HG02884 (cell line): Measurements from ENCODE around the gene CNTF.
"Not testable (repeated sequence)": the region's sequence is repeated elsewhere in the genome, so short reads cannot be mapped to it uniquely, and the experiment has no call there.

ENCODE experiments used
- ATAC-seq: cut with Tn5 transposase; IDR thresholded peaks from one replicate; pipeline ENCODE4 v1.9.1; 2021; ENCODE audit warnings: mild to moderate bottlenecking, moderate library complexity; ENCODE audit not compliant: unreplicated experiment

The CNTF gene, protein sequence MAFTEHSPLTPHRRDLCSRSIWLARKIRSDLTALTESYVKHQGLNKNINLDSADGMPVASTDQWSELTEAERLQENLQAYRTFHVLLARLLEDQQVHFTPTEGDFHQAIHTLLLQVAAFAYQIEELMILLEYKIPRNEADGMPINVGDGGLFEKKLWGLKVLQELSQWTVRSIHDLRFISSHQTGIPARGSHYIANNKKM

DNA sequence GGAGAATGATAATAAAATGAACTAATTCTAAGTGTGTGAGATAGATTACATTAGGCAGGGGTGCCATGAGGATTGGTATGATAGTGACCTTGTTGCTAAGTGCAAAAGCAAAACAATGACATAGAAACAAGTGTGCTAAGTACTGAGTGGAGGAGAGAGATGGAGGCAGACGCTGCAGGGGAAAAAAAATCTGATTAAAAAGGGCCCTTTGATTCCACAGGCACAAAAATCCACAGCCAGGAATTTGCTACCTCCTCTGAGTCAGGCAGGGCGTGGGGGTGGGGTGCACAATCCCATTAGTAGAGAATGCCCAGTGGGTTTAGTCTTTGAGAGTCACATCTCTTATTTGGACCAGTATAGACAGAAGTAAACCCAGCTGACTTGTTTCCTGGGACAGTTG is at the start of gene CNTF:
TSS of gene CNTF (plus strand) at position 322 of the 400 bp plus-strand sequence. CDS start 88 bp downstream, outside the sequence.
- no peak for ATAC-seq

DNA sequence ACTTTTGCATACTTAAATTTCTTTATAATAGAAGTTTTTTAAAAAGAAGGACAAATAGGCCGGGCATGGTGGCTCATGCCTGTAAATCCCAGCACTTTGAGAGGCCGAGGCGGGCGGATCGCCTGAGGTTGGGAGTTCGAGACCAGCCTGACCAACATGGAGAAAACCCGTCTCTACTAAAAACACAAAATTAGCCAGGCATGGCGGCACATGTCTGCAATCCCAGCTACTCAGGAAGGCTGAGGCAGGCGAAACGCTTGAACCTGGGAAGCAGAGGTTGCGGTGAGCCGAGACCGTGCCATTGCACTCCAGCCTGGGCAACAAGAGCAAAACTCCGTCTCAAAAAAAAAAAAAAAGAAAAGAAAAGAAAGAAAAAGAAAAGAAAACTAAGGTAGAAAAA is 49.6 kb upstream of the CNTF start:
- ATAC-seq: not testable (repeated sequence)

DNA sequence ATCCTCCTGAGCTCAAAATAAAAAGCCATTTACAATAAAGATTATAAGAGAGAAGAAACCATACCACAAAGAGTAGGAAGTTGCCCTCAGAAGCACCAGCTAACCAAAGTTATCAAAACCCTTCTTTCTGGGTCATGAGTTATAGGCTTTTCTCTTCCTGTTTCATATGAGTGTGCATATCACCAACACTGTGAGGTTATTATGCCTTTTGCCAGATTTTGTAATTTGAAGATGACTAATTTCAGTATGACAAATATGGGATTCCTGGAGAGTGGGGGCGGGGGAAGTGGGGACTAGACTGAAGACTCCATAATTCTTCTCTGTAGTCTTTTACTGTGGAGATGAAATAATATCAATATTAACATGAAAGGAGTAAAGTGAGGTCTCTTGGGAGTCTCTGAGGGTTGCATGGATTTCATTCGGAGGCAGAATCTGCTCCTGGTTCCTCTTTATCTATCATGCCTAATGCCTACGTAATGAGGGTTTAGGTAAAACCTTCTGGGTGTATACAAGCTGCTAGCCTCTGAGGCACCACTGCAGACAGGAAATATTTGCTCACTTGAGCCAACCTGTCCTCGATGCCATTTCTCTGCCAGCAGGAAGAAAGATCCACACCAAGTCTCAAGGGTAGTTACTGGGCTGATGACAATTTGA is 48.9 kb upstream of the CNTF start:
- peak; percentile 26 for ATAC-seq

DNA sequence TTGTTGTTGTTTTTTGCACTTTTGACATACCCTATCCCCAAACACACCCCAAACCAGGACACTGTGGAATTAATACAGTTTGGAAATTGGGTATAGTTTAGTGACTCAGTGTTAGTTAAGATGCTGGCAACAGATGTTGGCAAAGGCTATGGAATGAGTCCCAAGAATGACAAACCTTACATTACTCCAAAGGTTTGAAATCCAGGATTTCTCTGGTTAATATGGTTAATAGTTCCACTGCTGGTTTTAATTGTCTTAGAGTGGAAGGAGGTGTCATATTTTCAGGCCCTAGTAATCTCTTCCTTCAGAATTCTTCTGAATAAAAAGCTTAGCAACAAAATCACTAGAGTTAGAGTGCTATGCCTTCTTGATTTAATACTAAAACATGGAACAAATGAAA is 47.6 kb upstream of the CNTF start:
- ATAC-seq: no peak

DNA sequence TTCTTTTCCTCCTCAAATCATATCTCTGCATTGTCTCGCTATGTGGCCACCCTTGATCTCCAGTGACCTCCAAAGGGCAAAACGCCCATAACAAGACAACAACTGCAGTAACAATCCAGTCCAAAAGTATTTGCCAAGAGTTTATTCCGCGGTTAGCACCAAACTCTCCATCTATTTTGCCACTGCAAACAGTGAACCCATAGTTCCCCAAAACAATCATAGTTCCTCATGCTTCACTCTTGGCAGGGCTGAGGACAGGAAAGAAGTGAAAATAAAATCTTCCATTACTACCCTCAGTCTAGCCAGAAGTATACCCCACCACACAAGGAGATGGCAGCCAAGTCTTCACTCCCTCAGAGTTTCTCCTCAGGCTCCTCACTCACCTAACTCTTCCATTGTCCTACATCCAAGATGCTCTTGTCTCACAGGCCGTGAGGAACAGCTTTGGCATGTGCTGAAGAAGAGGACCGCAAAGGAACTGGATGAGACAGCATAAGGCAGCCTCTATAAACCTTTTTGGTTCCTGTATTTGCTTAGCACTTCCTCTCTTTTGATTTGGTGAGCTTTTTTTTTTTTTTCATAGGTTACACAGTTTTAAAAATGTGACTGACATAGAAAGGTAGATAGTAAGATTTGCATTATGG is 47.0 kb upstream of the CNTF start, which contains the start of gene LPXN:
TSS of gene LPXN (minus strand) at position 480 of the 644 bp plus-strand sequence. CDS start at position 396, 84 bp downstream.
- ATAC-seq: no peak

DNA sequence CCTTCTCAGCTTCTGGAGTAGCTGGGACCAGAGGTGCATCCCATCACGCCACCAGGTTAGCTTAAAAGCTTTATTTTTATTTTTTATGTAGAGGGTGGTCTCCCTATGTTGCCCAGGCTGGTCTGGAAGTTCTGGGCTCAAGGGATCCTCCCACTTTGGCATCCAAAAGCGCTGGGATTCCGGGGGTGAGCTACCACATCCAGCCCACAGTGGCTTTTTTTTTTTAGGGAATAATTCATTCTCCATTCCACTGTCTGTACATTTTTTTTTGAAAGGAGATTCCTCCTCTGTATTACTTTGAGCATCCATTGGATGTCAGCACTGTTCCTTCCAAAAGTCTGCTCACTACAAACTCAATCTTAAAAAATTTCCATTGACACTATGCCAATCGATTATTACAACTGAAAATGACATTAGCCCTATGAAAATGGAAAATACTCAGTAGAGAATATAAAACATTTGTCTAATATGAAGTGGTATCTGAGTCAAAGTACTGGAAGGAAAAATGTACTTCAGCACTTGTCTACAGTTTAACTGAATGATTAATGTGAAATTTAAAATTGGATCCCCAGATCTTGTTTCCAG is 45.5 kb upstream of the CNTF start:
- ATAC-seq: no peak

DNA sequence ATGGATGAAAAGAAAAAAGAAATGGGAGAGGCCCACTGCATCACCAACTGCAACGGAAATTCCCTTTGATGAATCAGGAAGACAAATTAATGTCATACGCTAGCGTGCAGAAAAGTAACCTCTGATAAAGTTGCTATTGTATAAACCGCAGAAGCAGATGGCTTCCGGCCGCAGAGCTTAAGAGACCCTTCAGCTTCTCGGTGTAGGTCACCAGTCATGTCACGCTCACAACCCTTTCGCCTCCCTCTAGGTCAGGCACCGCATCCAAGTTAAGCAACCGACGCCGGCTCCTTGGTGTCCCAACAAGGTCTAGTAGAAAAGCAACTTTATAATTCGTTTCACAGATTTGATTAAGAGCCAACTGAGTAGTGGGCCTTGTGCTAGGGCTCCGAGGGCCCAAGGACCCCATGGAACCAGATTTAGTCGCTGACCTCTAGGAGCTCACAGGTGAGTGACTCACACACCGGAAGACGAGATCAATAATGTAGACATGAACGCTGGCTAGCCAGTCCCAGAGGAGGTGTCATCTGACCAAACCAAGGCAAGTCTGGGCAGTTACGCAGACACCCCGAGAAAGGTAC is 44.8 kb upstream of the CNTF start:
- peak; percentile 40 for ATAC-seq

DNA sequence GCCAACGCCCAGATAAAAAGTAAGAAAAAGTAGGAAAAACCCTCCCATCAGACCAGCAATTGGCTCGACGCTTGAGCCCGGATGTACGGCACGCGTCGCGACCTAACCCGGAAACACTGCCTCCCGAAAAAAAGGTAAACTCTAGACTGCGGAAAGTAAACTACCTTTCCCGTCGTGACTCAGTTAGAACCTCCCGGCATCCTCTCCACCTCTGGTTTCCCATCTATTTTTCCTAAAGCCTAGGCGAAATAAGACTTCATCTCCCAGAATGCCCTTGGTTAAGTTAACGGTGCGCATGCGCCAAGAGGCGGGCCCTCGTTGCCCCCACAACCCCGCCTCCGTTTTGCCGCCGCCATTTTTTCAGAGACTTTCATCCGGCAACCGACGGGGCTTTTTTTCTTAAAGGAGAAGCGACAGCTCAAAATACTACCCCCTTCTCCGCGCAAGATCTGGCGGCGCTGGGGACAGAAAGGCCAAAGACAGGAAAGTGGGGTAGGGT is 44.3 kb upstream of the CNTF start:
- no peak for ATAC-seq

DNA sequence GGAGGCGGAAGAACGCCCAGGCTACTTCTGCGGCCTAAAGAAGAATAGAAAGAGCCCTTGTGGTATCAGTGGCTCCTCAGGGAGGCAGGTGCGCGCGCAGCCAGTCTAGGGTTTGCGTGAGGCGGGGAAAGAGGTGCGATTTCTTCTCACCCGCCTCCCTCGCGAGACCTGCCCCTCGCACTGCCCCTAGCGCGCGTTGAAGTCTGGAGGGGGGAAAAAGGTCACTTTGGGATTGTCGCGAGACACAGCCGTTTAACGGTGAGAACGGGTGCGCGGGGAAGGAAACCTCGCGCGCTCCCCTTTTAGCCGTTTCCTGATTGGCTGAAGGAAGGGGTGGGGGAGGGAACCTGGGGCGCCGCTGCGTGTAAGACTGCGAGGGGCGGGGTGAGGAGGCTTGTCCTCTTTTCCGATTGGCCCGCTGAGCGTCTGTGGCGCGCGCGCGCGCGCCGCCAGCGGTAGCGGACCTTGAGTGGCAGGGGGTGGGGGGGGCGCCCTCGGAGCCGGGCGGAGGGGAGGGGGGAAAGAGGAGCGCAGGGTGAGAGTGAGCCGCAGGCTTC is 43.8 kb upstream of the CNTF start, which contains the start of gene ZFP91:
TSS of gene ZFP91 (plus strand) at position 429 of the 557 bp plus-strand sequence. CDS start 219 bp downstream, outside the sequence.
- ATAC-seq: peak; percentile 29

DNA sequence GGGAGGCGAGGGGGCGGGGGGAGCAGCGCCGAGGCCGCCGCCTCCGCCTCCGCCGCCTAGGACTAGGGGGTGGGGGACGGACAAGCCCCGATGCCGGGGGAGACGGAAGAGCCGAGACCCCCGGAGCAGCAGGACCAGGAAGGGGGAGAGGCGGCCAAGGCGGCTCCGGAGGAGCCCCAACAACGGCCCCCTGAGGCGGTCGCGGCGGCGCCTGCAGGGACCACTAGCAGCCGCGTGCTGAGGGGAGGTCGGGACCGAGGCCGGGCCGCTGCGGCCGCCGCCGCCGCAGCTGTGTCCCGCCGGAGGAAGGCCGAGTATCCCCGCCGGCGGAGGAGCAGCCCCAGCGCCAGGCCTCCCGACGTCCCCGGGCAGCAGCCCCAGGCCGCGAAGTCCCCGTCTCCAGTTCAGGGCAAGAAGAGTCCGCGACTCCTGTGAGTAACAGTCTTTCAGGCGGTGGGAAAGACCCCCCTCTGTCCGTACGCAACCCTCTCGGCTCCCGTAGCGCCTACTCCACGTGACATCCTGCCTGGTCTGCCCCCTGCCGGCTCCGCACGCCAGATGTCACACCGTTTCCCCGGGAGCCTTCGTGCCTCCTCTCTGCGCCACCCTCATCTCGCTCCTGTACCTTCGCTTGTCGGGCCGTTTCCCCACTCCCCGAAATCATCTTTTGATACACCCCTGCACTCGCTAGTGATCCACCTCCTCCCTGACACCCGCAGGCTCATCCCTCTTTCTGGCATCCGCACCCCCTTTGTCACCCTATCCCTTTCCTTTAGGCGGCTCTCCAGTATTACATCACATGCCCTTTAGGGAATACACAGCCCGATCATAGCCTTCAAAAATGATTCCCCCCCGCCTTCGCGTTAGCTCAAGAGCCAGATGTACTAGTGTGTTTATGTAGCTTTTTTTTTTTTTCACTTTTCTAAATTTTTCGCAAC is 43.0 kb upstream of the CNTF start:
- peak; percentile 36 for ATAC-seq

DNA sequence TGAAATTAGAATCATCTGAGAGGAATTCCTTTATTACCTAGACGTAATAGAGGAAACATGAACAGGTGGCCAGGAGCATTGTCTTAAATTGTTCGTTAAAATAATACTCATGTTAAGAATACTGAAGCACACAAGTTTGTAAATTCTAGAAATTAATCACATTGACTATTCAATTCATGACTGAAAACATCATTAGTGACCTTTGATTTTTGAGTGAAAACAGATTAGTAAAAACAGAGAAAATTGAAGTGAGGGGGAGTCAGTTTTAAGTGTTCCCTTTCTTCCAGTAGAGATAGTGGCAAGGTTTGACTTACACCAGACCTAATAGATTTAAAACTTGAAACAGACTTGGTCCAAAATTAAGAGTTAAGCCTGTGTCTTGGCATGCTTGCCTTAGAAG is 42.2 kb upstream of the CNTF start:
- ATAC-seq: no peak

DNA sequence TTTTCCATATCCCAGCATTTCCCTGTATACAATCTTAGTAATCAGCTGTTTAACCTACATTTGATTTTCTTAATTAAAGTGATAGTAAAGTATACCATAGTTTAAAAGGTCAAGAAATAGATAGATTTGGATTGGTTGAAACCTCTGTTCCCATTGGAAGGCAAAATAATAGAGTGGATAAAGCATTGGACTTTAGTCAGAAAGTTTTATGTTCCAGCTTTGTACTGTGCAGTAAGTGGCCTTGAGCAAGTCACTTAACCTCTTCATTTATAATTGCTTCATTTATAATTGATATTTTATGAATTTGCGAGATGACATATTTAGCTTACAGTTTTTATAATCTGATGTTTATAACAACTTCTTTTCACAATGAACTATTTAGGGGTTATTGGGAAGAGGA is 40.0 kb upstream of the CNTF start:
- no peak for ATAC-seq

DNA sequence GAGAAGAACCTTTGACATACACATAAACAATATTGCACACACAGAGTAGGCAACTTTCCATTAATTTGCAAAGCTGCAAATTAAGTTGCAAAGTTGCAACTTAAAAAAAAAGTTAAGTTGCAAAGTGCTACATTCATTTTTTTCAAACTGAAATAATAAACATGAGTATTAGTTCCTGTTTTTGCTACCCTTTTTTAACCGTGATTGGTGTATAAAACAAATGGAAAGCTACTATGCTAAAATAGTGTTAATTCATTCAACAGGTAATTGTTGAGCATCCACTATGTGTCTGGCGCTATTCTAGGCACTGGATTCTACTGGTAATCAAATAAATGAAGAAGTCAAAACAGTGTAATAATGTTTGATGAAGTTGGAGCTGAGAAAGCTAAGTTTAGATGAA is 35.5 kb upstream of the CNTF start:
- ATAC-seq: no peak

DNA sequence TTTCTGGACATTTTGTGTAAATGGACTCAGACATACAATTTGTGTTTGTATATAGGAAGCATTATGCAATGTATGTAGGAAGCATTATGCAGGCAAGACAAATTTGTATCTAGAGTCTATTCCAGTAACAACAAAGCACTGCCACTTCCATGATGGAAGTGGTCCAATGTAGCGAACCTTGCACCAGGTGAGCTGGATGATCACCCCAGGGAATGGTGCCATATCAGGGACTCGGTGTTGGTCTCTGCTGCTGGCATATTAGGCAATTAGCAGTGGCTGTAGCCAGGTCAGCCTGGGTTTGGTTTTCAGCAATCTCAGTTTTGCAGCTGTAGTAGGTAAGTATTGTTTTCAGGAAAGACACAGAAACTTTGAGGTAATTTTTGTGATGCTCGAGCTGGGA is 30.8 kb upstream of the CNTF start:
- no peak for ATAC-seq

DNA sequence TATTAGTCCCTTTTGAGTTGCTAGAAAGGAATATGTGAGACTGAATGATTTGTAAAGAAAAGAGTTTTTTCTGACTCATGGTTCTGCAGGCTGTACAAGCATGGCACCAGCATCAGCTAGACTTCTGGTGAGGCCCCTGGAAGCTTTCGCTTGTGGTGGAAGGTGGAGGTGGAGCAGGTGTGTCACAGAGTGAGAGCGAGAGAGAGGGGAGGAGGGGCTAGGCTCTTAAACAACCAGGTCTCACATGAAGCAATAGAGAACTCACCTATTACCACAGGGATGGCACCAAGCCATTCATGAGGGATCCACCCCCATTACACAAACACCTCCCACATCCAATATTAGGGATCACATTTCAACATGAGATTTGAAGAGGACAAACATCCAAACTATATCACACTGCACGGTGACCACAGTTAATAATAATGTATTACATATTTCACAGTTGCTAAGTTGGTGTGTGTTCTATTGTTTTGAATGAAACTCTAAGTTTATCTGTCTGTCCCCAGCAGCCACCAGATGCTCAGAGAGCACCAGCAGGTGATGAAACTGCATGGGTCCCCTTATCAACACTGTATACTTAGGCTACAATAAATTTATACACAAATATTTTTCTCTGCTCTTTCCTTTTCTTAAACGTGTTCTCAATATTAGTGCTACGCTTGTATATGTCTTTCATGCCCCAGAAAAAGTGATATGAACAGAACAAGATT is 29.5 kb upstream of the CNTF start:
- no peak for ATAC-seq

DNA sequence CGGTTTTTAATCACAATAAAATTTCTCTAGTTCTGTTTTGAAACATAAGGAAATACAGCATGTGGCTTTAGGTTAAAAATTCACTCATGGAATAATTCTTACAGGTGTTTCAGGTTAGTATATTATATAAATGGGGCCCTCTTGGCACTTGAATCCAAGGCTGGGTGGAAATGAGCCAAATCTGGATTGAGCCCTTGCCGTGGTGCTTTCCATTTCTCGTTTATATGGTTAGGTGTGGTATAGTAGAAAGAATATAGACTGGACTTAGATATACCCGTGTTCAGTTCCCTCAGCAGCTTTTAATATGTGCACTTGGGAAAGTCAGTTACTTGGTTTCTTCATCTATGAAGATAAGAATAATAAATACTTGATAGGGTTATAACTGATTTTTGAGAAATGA is 27.6 kb upstream of the CNTF start:
- no peak for ATAC-seq

DNA sequence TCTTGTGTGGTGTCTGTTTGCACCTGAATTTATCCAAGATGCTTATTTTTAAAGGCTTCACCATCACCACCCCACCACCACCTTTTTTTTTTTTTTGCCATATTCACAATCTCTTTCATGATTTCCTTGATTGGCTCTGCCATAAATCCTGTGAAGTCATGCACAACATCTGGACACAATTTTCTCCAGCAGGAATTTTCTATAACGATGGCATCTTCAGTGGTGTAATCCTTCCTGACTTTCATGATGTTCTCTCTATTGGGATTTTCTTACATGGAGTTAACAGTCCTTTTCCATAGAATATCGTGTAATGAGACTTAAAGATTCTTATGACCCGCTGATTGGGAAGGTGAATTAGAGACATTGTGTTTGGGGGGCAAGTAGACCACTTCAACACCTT is 25.8 kb upstream of the CNTF start:
- no peak for ATAC-seq

DNA sequence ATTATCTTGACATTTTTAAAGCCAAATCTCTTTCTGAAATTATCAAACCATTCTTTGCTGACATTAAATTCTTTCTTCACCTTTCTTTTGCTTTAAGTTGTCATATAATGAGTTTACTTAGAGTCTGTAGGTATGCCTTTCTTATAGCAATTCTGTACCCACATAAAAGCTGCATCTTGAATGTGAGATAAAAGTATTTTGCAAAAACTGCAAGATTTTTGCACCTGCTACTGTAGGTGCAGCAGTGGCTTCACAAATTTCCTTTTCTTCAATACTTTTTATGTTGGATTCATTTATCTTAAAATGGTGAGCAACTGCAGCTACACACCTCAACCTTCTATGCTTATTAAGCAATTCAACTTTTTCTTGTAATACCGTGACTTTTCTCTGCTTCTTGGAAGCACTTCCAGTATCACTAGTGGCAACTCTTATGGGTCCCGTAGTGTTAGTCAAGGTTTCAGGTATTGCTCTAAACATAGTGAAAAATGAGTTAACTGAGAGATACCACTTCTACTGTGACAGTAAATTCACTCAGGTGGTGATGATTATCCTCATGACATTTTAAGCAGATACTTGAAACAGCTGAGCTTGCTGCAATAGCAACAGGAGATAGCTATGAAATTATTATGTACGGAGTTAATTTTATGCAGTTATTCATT is 24.9 kb upstream of the CNTF start:
- no peak for ATAC-seq

DNA sequence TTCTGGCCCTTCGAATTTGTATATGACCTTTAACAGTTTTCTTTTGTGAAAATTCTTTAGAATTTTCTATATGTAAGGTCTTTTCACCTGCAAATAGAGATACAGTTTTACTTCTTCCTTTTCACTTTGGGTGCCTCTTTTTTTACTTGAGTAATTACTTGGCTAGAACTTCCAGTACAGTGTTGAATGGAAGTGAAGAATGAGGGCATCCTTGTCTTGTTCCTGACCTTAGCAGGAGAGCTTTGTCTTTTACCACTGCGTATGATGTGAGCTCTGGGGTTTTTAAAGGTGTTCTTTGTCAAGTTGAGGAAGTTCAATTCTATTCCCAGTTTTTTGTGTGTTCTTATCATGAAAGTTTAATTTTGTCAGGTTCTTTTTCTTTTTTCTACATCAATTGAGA is 22.0 kb upstream of the CNTF start:
- ATAC-seq: no peak
